RWPE1 (cell line): ENCODE measurements around the gene SF1.

ENCODE experiments used
- CTCF ChIA-PET: fragments of 350-600 bp; sonication (Branson Sonifier 250); formaldehyde crosslinking; extraction: SDS; loops from one replicate; lab custom pipeline; 2021; lab: Yijun Ruan, JAX
- POLR2A ChIA-PET: fragments of 400-600 bp; formaldehyde crosslinking; extraction: SDS; loops from one replicate; lab custom pipeline; 2020; ENCODE audit warnings: antibody characterized with exemption; ENCODE audit not compliant: low non-redundant PET; lab: Yijun Ruan, JAX
- DNase-seq: peaks from one replicate; pipeline ENCODE4 v3.0.0; 2012; ENCODE audit warnings: low spot score
- H3K27ac ChIP-seq: fragments of 450-650 bp; 2 replicates; pipeline ENCODE4 v1.5.1; 2017
- CTCF ChIP-seq: fragments of 450-650 bp; conservative IDR thresholded peaks from 2 replicates; pipeline ENCODE4 v1.5.1; 2017; ENCODE audit warnings: low read depth, mild to moderate bottlenecking

Gene SF1

DNA sequence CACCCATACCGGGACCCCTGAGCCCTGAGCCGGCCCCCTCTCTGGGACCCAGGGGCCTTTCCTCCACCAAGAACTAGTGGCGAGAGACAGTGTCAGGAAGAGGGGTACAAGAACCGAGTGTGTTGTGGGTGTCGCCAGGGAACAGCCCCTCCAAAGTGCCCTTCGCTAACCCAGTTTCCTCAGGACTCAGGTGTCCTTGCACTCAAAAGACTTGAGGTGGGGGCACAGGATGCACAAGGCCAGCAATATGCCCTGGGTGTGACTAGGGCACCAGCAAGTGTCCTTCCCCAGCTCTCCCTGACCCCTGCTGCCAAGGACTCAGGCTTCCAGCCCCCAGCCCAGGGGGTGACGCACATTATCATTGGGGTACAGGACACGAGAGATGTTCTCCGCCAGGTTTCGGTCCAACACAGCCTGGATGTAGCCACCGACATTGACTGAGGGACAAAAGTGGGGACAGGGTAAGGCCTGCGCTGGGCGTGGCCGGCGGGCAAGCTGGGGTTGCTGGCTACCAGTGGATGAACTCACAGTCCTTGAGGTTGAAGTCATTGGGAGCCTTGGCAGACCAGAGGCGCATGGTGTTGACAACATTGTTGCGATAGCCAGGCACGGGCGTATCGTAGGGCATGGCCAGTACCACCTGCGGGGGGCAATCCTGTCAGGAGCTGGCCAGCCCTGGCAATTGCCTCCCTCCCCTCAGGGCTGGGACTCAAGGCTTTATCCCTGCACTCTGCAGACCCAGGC, 23.3 kb downstream of the SF1 start:
- no peak overlapping the region for H3K27ac ChIP-seq
- POLR2A ChIA-PET = no interaction called here
- TF ChIP-seq CTCF = no peak
- DNase-seq = no peak
- CTCF ChIA-PET = interaction anchor here (0.7 to 1.4 kb wide), 2 partner anchors 12 to 30 kb away, joined by 4 to 5 read pairs; partner anchors contain the start of gene RASGRP2

DNA sequence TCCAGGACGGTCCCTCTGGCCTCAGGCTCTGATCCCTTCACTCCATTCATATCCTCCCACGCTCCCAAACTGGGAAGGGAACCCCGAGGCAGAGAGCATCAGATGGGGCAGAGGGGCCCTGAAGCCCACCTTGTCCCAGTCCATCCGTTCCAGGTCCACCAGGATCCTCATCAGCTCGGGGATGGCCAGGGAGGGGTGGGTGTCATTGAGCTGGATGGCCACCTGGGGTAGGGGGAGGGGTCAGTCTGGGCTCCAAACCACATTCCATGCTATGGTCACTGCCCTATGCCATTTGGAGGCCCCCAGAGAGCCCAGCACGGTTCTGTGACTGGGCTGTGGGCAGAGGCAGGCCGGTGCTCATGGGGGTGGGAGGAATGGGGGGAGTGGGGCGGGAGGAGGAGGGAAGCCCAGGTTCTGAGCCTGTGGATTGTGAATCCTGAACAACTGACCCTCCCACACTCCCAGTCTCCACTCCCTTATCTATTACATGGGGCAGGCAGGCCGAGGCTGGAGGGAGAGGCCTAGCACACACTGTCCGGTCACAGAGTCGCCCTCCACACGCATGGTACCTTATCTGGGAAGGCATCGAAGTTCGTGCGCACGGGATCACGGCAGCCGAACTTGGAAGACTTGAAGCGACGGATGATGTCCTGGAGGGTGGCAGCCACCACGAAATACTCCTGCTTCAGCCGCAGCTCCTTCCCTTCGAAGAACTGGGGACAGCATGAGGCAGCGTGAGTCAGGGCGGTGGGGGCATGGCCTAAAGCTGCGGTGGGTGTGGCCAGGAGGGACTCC, 24.0 kb downstream of the SF1 start:
- TF ChIP-seq CTCF = no peak
- DNase-seq = no peak
- POLR2A ChIA-PET = no interaction called here
- H3K27ac ChIP-seq = no peak overlapping the region
- CTCF ChIA-PET = interaction anchor here (0.7 to 1.4 kb wide), 2 partner anchors 11 to 29 kb away, joined by 4 to 5 read pairs; partner anchors contain the start of gene RASGRP2

GRCh38 chr11:64753380-64754123, 24.8 kb downstream of the SF1 start:
- no peak for TF ChIP-seq CTCF
- POLR2A ChIA-PET = no interaction called here
- CTCF ChIA-PET = interaction anchor here (0.5 kb wide), 1 partner anchor 377 kb away, joined by 3 read pairs; no protein-coding TSS in a partner anchor
- no peak overlapping the region for H3K27ac ChIP-seq
- no peak for DNase-seq

- POLR2A ChIA-PET = no interaction called here
- H3K27ac ChIP-seq = no peak overlapping the region
- CTCF ChIA-PET = interaction anchor here (0.5 to 0.7 kb wide), 2 partner anchors 18 to 376 kb away, joined by 3 to 4 read pairs; no protein-coding TSS in a partner anchor
- no peak for DNase-seq
- no peak for TF ChIP-seq CTCF
Observed at GRCh38 chr11:64753019-64753379, 25.3 kb downstream of the SF1 start.

DNA sequence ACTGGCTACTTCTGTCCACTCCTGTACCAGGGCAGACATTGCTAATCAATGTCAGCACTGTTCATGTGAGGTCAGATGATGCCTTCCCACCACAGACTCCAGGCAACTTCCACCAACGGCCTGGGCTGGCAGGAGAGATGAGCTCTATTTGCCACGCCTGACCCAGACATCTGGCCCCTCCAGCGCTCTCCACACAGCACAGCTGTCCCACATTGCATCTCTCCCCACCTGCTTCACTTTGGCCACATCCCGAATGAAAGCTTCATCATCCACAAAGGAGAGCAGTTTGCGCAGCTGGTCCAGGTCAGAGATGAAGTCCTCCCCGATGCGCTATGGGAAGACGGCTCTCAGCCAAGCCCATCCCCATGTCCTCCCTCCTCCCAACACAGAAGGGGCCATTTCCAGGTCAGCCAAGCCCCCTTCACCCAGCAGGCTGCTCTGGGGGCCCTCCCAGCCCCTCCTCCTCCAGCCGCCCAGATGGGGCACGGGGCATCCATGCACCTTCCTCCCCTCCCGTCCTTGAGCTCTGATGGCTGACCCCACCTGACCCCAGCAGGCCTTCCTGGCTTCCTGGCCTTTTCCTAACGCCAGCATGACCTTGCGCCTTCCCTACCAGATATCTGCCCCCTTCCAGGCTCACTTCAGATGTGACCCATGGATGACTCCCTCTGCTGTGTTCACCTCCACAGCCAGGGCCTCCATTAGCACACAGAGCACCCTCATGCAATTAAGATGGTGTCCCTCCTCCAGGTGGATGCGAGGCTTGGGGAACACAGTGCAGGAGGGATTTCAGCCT, 26.0 kb downstream of the SF1 start:
- POLR2A ChIA-PET = no interaction called here
- CTCF ChIA-PET = interaction anchor here (0.7 kb wide), 1 partner anchor 18 kb away, joined by 4 read pairs; no protein-coding TSS in a partner anchor
- H3K27ac ChIP-seq = no peak overlapping the region

More for the DNA sequence above, 26.0 kb downstream of the SF1 start:
- no peak for DNase-seq
- no peak for TF ChIP-seq CTCF
